Neural cell (in vitro differentiated cells): ENCODE measurements around the gene LSAMP. TPM values are rescaled to one million over a fixed set of nuclear protein-coding genes. Genes with fewer than 3 reads are reported as not detected.

Experiments
- H2AFZ ChIP-seq: fragments of 200-600, 300-800 bp; sonication (generic), shearing (Covaris generic); 2 replicates; pipeline ENCODE4 v1.6.0; 2014; ENCODE audit warnings: low read depth, mild to moderate bottlenecking, antibody characterized with exemption, low read length, moderate library complexity
- H3F3A ChIP-seq: fragments of 200-600 bp; shearing (Covaris generic); 2 replicates; pipeline ENCODE4 v1.6.1; 2016; ENCODE audit warnings: mild to moderate bottlenecking, moderate library complexity, mixed read lengths, antibody characterized with exemption, low read length; ENCODE audit not compliant: insufficient read depth, poor library complexity, severe bottlenecking
- H3K27ac ChIP-seq: fragments of 200-600, 300-800 bp; sonication (generic), shearing (Covaris generic); 2 replicates; pipeline ENCODE4 v1.5.1; 2014; ENCODE audit warnings: mild to moderate bottlenecking, low read length, moderate library complexity
- H3K27me3 ChIP-seq: fragments of 300-800, 200-600 bp; sonication (generic), shearing (Covaris generic); 2 replicates; pipeline ENCODE4 v1.6.0; 2014; ENCODE audit warnings: mild to moderate bottlenecking, low read depth, low read length, moderate library complexity; ENCODE audit not compliant: insufficient read depth
- H3K36me3 ChIP-seq: fragments of 300-800, 200-600 bp; sonication (generic), shearing (Covaris generic); 2 replicates; pipeline ENCODE4 v1.5.1; 2014; ENCODE audit warnings: mild to moderate bottlenecking, antibody characterized with exemption, low read length, moderate library complexity; ENCODE audit not compliant: insufficient read depth
- H3K4me2 ChIP-seq: fragments of 300-800, 200-600 bp; sonication (generic), shearing (Covaris generic); 2 replicates; pipeline ENCODE4 v1.6.0; 2014; ENCODE audit warnings: mild to moderate bottlenecking, low read length
- H3K4me3 ChIP-seq: fragments of 300-800, 200-600 bp; sonication (generic), shearing (Covaris generic); 2 replicates; pipeline ENCODE4 v1.5.1; 2014; ENCODE audit warnings: mild to moderate bottlenecking, low read length, moderate library complexity
- H3K79me2 ChIP-seq: fragments of 200-600 bp; shearing (Covaris generic); replicated peaks from 2 replicates; pipeline ENCODE4 v1.6.0; 2014; ENCODE audit warnings: mild to moderate bottlenecking, low read length, moderate library complexity; ENCODE audit not compliant: insufficient read depth
- H3K9ac ChIP-seq: fragments of 300-800, 200-600 bp; sonication (generic), shearing (Covaris generic); 2 replicates; pipeline ENCODE4 v1.6.1; 2016; ENCODE audit warnings: mild to moderate bottlenecking, low read length, mixed read lengths
- H3K9me2 ChIP-seq: fragments of 200-600 bp; shearing (Covaris generic); 2 replicates; pipeline ENCODE4 v1.6.1; 2016; ENCODE audit warnings: mild to moderate bottlenecking, low read length, mixed read lengths; ENCODE audit not compliant: insufficient read depth
- H3K9me3 ChIP-seq: fragments of 200-600, 300-800 bp; sonication (generic), shearing (Covaris generic); 2 replicates; pipeline ENCODE4 v1.6.1; 2016; ENCODE audit warnings: mild to moderate bottlenecking, mixed run types, low read length, moderate library complexity, mixed read lengths
- H4K20me1 ChIP-seq: fragments of 200-600 bp; shearing (Covaris generic); 2 replicates; pipeline ENCODE4 v1.6.1; 2016; ENCODE audit warnings: mild to moderate bottlenecking, mixed run types; ENCODE audit not compliant: insufficient read depth
- CTCF ChIP-seq: fragments of 450-650 bp; IDR thresholded peaks from 2 replicates; pipeline ENCODE4 v1.5.1; 2014; ENCODE audit warnings: antibody characterized with exemption, mild to moderate bottlenecking, moderate library complexity; ENCODE audit not compliant: poor library complexity, severe bottlenecking
- EP300 ChIP-seq: fragments of 450-650 bp; conservative IDR thresholded peaks from 2 replicates; pipeline ENCODE4 v1.6.1; 2014; ENCODE audit warnings: antibody characterized with exemption, mild to moderate bottlenecking, moderate library complexity; ENCODE audit not compliant: poor library complexity, severe bottlenecking
- EZH2 ChIP-seq: fragments of 200-600, 300-800 bp; shearing (Covaris generic), sonication (generic); IDR thresholded peaks from 2 replicates; pipeline ENCODE4 v1.6.1; 2014; ENCODE audit warnings: antibody characterized with exemption, low read length, borderline replicate concordance, mild to moderate bottlenecking; ENCODE audit not compliant: insufficient read depth, poor library complexity, severe bottlenecking
- MXI1 ChIP-seq: fragments of 450-650 bp; conservative IDR thresholded peaks from 2 replicates; pipeline ENCODE4 v1.6.1; 2014; ENCODE audit warnings: antibody characterized with exemption, mild to moderate bottlenecking; ENCODE audit not compliant: poor library complexity, severe bottlenecking
- POLR2AphosphoS5 ChIP-seq: IDR thresholded peaks from 2 replicates; pipeline ENCODE4 v1.6.1; 2012
- RAD21 ChIP-seq: fragments of 450-650 bp; conservative IDR thresholded peaks from 2 replicates; pipeline ENCODE4 v1.6.1; 2014; ENCODE audit warnings: antibody characterized with exemption, mild to moderate bottlenecking, moderate library complexity
- REST ChIP-seq: IDR thresholded peaks from 2 replicates; pipeline ENCODE4 v1.6.1; 2012; ENCODE audit warnings: borderline replicate concordance
- SMC3 ChIP-seq: fragments of 450-650 bp; conservative IDR thresholded peaks from 2 replicates; pipeline ENCODE4 v1.6.1; 2014; ENCODE audit warnings: antibody characterized with exemption, mild to moderate bottlenecking, moderate library complexity; ENCODE audit not compliant: poor library complexity
- TAF1 ChIP-seq: IDR thresholded peaks from 2 replicates; pipeline ENCODE4 v1.6.1; 2012; ENCODE audit warnings: low read depth
- polyA plus RNA-seq: library from polyadenylated mRNA; depleted of rRNA; stranded (reverse); fragments of >200 nt; gene quantifications from 2 replicates; pipeline ENCODE4 v1.2.3, GENCODE V29; 2014

The LSAMP gene
- polyA plus RNA-seq, 1 donor from 2014 or later = 93.6 TPM

DNA sequence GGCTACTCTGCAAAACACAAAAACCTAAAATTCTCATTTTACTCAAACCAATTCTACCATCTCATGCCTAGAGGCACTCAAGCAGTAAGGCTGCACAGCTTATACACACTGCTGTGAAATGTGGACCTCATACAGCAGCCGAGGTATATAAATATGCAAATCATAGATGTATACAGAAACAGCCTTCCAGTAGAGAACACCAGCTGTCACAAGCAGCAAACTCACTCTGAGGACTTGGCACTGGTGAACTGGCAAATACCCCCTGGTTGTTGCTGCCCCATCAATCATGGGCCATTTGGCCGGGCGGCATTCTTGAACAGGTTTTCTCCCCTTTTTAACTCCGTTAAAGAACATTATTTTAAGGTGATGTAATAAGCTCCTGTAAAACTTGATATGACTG, 378.0 kb downstream of the LSAMP start:
- Histone ChIP-seq H3K9me2 (no peaks in the 10 kb centered on the region), H3K4me3 (no peak overlapping the region), H3K79me2 (no peaks in the 10 kb centered on the region), H4K20me1 (no peaks in the 10 kb centered on the region), H3F3A (no peaks in the 10 kb centered on the region), H3K4me2 (no peak overlapping the region), H3K27me3 (no peaks in the 10 kb centered on the region), H3K36me3 (no peaks in the 10 kb centered on the region), H2AFZ (no peak overlapping the region), H3K9ac (no peak overlapping the region), H3K27ac (no peak overlapping the region), H3K9me3 (no peaks in the 10 kb centered on the region)
- no peak for TF ChIP-seq TAF1
- no peak for TF ChIP-seq EZH2
- no peak for TF ChIP-seq RAD21
- TF ChIP-seq SMC3 = no peak
- TF ChIP-seq CTCF = no peak
- no peak for TF ChIP-seq POLR2AphosphoS5

GRCh38 chr3:116065501-116065900, 379.8 kb downstream of the LSAMP start:
- H3K79me2 ChIP-seq = no peaks in the 10 kb centered on the region
- TF ChIP-seq CTCF (no peak), REST (no peak), EZH2 (no peak), TAF1 (no peak), POLR2AphosphoS5 (no peak), SMC3 (no peak), EP300 (no peak), MXI1 (no peak), RAD21 (no peak)
- H4K20me1 ChIP-seq = no peaks in the 10 kb centered on the region
- no peak overlapping the region for H3K9ac ChIP-seq
- H3K4me3 ChIP-seq = no peak overlapping the region
- H3K27ac ChIP-seq = no peak overlapping the region
- no peaks in the 10 kb centered on the region for H3K9me3 ChIP-seq
- no peaks in the 10 kb centered on the region for H3K9me2 ChIP-seq
- no peaks in the 10 kb centered on the region for H3K27me3 ChIP-seq
- no peaks in the 10 kb centered on the region for H3F3A ChIP-seq
- no peak overlapping the region for H3K4me2 ChIP-seq
- H2AFZ ChIP-seq = no peak overlapping the region
- no peaks in the 10 kb centered on the region for H3K36me3 ChIP-seq
